ENCODE data around the gene NR2C1.

DNA sequence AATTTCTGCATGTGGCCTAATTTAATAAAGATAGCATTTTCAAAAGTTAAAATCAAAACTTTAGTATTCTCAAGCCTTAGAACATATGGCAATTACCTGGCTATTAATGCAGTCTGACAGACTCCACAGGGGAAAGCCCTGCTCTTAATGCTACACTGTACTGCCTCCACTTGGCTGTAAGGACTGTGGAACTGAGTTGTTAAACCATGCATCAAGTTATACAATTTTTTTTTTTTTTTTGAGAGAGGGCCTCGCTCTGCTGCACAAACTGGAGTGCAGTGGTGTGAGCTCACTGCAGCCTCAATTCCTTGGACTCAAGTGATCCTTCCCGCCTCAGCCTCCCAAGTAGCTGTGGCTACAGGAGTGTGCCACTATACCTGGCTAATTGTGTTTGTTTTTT, 50.9 kb downstream of the NR2C1 start:
- TF ChIP-seq, protein P1, sequence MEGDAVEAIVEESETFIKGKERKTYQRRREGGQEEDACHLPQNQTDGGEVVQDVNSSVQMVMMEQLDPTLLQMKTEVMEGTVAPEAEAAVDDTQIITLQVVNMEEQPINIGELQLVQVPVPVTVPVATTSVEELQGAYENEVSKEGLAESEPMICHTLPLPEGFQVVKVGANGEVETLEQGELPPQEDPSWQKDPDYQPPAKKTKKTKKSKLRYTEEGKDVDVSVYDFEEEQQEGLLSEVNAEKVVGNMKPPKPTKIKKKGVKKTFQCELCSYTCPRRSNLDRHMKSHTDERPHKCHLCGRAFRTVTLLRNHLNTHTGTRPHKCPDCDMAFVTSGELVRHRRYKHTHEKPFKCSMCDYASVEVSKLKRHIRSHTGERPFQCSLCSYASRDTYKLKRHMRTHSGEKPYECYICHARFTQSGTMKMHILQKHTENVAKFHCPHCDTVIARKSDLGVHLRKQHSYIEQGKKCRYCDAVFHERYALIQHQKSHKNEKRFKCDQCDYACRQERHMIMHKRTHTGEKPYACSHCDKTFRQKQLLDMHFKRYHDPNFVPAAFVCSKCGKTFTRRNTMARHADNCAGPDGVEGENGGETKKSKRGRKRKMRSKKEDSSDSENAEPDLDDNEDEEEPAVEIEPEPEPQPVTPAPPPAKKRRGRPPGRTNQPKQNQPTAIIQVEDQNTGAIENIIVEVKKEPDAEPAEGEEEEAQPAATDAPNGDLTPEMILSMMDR (conservative IDR thresholded peaks at IDR 0.05; ENCODE audit: low read depth, low read length), result no peak
- TF ChIP-seq EZH2 (IDR thresholded peaks at IDR 0.05; ENCODE audit: borderline replicate concordance, low read depth, low read length, poor library complexity, severe bottlenecking), result no peak
